Anterior cingulate cortex (tissue), 58 donors: ENCODE results near the gene ERAS.
"Not testable (repeated sequence)": the region's sequence is repeated elsewhere in the genome, so short reads cannot be mapped to it uniquely, and the experiment has no call there.

Source experiments
- DNase-seq, 58 donors: peaks; one replicate each; lab custom pipeline; 2025; lab: John Stamatoyannopoulos, UW

Gene ERAS

GRCh38 chrX:48829016-48829735 is 2.9 kb downstream of the ERAS start:
- DNase-seq = no peak

- DNase-seq = no peak
Observed at GRCh38 chrX:48831136-48831908, 5.0 kb downstream of the ERAS start.

DNA sequence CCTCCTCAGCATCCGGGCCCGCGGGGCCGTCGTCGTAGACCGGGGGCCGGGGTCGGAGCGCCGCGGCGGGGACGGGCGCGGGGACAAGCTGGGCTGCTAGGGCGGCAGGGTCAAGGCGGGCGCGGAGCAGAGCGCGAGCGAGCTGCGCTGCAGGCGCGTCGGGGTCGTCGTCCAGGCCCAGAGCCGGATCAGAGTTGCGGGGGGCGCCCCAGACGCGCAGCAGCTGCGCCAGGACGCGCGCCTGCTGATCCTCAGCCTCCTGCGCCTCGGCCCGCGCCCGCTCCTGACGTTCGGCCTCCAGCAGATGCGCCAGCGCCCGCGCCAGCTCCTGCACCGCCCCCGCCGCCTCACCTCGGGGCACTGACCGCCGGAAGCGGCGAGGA is 5.6 kb downstream of the ERAS start:
- no peak for DNase-seq

- no peak for DNase-seq
Observed at GRCh38 chrX:48833542-48834138, 7.3 kb downstream of the ERAS start.

- DNase-seq = peak in 2 of 58 donors; percentile 3 to 6
Observed at GRCh38 chrX:48834383-48834709, 8.0 kb downstream of the ERAS start.

DNA sequence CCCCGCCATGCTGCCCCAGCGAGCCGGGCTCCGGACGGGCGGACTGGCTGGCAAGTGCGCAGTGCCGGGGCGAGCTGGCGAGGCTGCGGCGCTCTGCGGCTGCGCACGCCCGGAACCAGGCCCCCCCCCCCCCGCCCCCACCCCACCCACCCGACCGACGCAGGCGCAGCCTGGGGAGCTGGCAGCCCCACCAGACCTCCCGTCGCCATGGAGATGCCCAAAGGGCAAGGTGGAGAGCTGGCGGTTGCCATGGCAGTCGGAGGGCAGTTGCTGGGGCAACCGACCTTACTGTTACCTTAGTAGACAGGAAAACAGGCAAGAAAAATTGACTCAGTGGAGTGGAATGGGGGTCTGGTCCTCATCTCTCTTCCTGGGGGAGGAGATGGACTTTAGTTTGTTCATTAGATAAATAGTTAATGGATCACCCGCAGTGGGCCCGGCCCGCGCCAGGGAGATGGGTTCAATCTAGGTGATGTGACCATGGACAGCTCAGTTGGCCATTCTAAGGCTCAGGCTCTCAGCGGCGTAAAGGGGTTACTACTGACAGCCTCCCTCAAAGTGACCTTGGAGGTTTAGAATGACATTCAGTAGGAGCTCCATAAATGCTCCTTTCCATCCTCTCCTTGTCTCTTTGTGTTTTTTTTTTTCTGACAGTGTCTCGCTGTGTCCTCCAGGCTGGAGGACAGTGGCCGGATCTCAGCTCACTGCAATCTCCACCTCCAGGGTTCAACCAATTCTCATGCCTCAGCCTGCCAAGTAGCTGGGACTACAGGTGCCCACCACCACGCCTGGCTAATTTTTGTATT is 9.4 kb downstream of the ERAS start, which contains the start of gene PCSK1N:
PCSK1N (minus strand) TSS at position 87 of the 806 bp plus-strand sequence; CDS start at position 9, 78 bp downstream.
- peak in 35 of 58 donors; percentile 1 to 61 (median 18) for DNase-seq

DNA sequence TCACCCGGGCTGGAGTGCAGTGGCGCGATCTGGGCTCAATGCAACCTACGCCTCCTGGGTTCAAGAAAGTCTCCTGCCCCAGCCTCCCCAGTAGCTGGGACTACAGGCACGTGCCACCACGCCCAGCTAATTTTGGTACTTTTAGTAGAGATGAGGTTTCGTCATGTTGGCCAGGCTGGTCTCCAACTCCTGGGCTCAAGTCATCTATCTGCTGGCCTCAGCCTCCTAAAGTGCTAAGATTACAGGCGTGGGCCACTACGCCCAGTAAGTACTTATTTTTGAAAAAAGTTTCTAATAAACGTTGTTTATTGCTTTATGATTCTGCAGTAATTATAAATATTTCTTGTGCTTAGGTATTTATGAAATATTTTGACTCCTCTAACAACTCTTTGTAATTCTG is 13.4 kb downstream of the ERAS start:
- no peak for DNase-seq

GRCh38 chrX:48848847-48849246 is 22.5 kb downstream of the ERAS start:
- no peak for DNase-seq

DNA sequence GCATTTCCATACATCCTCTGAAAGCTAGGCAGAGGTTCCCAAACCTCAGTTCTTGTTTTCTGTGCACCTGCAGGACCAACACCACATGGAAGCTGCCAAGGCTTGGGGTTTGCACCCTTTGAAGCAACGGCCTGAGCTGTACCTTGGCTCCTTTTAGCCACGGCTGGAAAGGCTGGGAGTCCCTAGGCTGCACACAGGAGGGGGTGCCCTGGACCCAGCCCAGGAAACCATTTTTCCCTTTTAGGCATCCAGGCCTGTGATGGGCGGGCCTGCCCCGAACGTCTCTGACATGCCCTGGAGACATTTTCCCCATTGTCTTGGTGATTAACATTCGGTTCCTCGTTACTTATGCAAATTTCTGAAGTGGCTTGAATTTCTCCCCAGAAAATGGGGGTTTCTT is 26.5 kb downstream of the ERAS start:
- DNase-seq = no peak

DNA sequence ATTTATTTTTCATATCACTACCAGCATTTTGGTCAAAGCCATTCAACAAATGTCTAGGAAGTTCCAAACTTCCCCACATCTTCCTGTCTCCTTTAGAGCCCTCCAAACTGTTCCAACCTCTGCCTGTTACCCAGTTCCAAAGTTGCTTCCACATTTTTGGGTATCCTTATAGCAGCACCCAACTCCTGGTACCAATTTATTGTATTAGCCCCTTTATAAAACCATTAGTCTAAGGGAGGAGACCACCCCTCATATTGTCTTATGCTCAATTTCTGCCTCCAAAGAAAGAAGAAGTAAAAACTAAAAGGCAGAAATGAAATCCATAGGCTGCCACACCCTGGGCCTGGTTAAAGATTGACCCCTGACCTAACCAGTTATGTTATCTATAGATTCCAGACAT is 27.2 kb downstream of the ERAS start:
- not testable (repeated sequence) for DNase-seq

DNA sequence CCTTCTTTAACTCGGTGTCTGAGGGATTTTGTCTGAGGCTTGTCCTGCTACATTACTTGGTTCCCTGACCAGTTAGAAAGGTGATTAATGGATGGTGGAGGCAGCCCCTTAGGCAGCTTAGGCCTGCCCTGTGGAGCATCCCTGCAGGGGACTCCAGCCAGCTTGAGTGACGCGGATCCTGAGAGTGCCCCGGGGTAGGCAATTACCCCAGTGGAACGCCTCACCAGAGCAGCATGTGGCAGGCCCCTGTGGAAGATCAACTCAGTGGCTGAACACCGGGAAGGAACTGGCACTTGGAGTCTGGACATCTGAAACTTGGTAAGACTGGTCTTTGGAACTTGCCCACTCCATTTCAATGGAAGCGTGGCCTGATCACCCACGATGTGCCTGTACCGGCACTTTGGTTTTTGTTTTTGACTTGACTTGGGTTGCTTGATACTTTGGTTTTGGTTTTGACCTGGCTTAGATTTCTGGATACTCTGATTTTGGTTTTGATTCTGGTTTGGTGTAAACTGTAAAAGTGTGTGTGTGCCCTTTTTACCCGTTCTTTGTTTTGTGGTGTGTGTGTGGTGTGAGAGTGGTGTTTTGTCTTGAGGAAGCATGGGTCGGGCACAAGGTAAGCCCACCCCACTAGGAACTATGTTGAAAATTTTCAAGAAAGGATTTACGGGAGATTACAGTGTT is 27.9 kb downstream of the ERAS start:
- not testable (repeated sequence) for DNase-seq

DNA sequence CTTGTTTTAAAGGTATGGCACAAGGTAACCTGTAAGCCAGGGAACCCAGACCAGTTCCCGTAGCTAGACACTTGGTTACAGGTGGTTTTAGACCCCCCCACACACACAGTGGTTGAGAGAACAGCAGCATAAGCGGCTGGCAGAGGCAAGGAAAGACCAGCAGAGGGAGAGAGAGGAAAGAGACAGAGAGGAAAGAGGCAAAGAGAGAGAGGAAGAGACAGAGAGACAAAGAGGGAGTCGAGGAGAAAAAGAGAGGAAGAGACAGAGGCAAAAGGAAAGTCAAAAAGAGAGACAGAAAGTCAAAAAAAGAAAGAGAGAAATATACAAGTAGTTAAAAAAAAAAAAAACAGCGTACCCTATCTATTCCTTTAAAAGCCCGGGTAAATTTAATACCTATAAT is 28.6 kb downstream of the ERAS start:
- no peak for DNase-seq

DNA sequence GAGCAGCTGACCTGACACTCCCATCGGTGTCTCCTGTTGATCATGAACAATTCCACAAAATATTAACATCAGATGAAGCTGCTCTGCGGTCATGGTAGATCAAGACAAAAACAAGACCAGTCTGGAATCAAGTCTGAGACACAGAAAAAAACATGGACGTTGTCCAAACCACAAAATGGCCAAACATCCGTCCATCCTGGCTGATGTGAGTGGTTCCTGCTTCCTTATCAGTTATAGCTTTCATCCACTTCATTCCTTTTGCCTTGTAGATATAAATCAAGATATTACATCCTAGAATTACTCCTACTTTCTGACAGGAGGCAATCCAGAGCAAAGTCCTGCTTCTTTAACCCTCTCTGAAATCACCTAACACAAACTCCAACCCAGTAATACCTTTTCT is 37.9 kb downstream of the ERAS start:
- no peak for DNase-seq

DNA sequence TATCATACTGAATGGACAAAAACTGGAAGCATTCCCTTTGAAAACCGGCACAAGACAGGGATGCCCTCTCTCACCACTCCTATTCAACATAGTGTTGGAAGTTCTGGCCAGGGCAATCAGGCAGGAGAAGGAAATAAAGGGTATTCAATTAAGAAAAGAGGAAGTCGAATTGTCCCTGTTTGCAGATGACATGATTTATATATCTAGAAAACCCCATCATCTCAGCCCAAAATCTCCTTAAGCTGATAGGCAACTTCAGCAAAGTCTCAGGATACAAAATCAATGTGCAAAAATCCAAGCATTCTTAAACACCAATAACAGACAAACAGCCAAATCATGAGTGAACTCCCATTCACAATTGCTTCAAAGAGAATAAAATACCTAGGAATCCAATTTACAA is 45.7 kb downstream of the ERAS start:
- not testable (repeated sequence) for DNase-seq

DNA sequence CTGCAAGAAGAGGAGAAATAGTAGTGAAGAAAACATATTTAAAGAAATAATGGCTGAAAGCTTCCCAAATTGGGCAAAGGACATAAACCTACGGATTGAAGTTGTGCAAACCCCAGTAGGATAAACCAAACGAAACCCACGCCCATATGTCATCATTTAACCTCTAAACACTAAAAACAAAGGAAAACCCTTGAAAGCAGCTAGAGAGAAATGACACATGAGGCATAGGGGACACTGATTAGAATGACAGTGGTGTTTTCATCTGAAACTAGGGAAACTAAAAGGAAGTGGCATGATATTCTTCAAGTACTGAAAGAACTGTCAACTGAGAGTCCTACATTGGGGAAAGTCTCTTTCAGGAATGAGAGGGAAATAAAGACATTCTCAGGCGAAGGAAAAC is 50.6 kb downstream of the ERAS start:
- not testable (repeated sequence) for DNase-seq
